Keratinocyte (primary cell): ENCODE data around the gene DST. TPM values are rescaled to one million over a fixed set of nuclear protein-coding genes. Genes with fewer than 3 reads are reported as not detected.

Experiments
- DNase-seq: peaks from one replicate; pipeline ENCODE4 v3.0.0-alpha.2; 2011; ENCODE audit warnings: low read depth, missing footprints, low spot score
- FAIRE-seq: peaks from 2 replicates; lab custom pipeline; 2011; peaks lifted over from hg19 to GRCh38; lab: Jason Lieb, UNC
- H2AFZ ChIP-seq: 2 replicates; pipeline ENCODE4 v1.6.0; 2012; ENCODE audit warnings: low read length, control low read depth, inconsistent platforms; ENCODE audit not compliant: control insufficient read depth
- H3K27ac ChIP-seq: 2 replicates; pipeline ENCODE4 v1.5.1; 2011; ENCODE audit warnings: low read length; ENCODE audit not compliant: control insufficient read depth, insufficient read depth
- H3K27me3 ChIP-seq: 3 replicates; pipeline ENCODE4 v1.6.0; 2011; ENCODE audit warnings: low read length; ENCODE audit not compliant: control insufficient read depth, insufficient read depth; ENCODE audit errors: extremely low read depth
- H3K36me3 ChIP-seq, 2 experiments: 2 replicates in 1 of 2; 3 replicates in 1 of 2; pipeline ENCODE4 v1.5.1; 2011; ENCODE audit warnings: low read length in 2 of 2, mild to moderate bottlenecking in 1 of 2; ENCODE audit not compliant: control insufficient read depth in 2 of 2, insufficient read depth in 2 of 2; ENCODE audit errors: extremely low read depth in 1 of 2
- H3K4me1 ChIP-seq: 3 replicates; pipeline ENCODE4 v1.5.1; 2011; ENCODE audit warnings: low read length; ENCODE audit not compliant: control insufficient read depth, insufficient read depth; ENCODE audit errors: extremely low read depth
- H3K4me2 ChIP-seq: 3 replicates; pipeline ENCODE4 v1.6.0; 2011; ENCODE audit warnings: low read depth, low read length; ENCODE audit not compliant: control insufficient read depth, insufficient read depth; ENCODE audit errors: extremely low read depth
- H3K4me3 ChIP-seq, 3 experiments: fragments of 200-600 bp in 1 of 3; sonication (generic) in 1 of 3; 2 replicates in 2 of 3; 3 replicates in 1 of 3; pipeline ENCODE4 v1.5.1; 2011 to 2016; ENCODE audit warnings: low read length in 3 of 3, mild to moderate bottlenecking in 3 of 3, control low read depth in 2 of 3, inconsistent platforms in 1 of 3, low read depth in 1 of 3, mixed read lengths in 1 of 3, mixed run types in 1 of 3, moderate library complexity in 1 of 3; ENCODE audit not compliant: control insufficient read depth in 2 of 3, insufficient read depth in 2 of 3; ENCODE audit errors: extremely low read depth in 1 of 3
- H3K79me2 ChIP-seq: 2 replicates; pipeline ENCODE4 v1.6.0; 2012; ENCODE audit warnings: low read length; ENCODE audit not compliant: control insufficient read depth, insufficient read depth
- H3K9ac ChIP-seq: 3 replicates; pipeline ENCODE4 v1.6.0; 2011; ENCODE audit warnings: low read length; ENCODE audit not compliant: control insufficient read depth, insufficient read depth; ENCODE audit errors: extremely low read depth
- H3K9me1 ChIP-seq: 3 replicates; pipeline ENCODE4 v1.6.0; 2011; ENCODE audit warnings: low read length; ENCODE audit not compliant: control insufficient read depth, insufficient read depth; ENCODE audit errors: extremely low read depth
- H3K9me3 ChIP-seq: 2 replicates; pipeline ENCODE4 v1.5.1; 2012; ENCODE audit warnings: low read depth, low read length; ENCODE audit not compliant: control insufficient read depth
- H4K20me1 ChIP-seq: 3 replicates; pipeline ENCODE4 v1.6.0; 2011; ENCODE audit warnings: low read length; ENCODE audit not compliant: control insufficient read depth, insufficient read depth; ENCODE audit errors: extremely low read depth
- CTCF ChIP-seq, 3 experiments: IDR thresholded peaks in 1 of 3; conservative IDR thresholded peaks in 1 of 3; optimal IDR thresholded peaks in 1 of 3; 2 replicates in 2 of 3; 3 replicates in 1 of 3; pipeline versions ENCODE3 to v1.5.1; 2011; ENCODE audit warnings: low read length in 3 of 3, mild to moderate bottlenecking in 3 of 3, moderate library complexity in 2 of 3, control low read depth in 1 of 3, inconsistent platforms in 1 of 3; ENCODE audit not compliant: insufficient read depth in 2 of 3; ENCODE audit errors: extremely low read depth in 1 of 3
- EZH2 ChIP-seq: IDR thresholded peaks from one replicate; pipeline ENCODE4 v1.6.1; 2012; ENCODE audit warnings: inconsistent platforms, mild to moderate bottlenecking, low read length, moderate library complexity
- dilution Hi-C: fragments of 300-500 bp; cut with MboI; formaldehyde crosslinking; loops from one replicate; pipeline ENCODE4 v1.7.0; 2020; ENCODE audit warnings: low sequenced_read_pairs; ENCODE audit not compliant: extremely low pct_ligation_motif_present
- polyA plus RNA-seq, 5 experiments: library from polyadenylated mRNA; depleted of rRNA in 3 of 5; stranded (reverse) in 3 of 5; stranded (forward) in 1 of 5; unstranded in 1 of 5; fragments of >200 nt; gene quantifications; 1 replicate in 1 of 5; 2 replicates in 3 of 5; 3 replicates in 1 of 5; pipeline versions ENCODE4 v1.2.1 to v1.2.3, GENCODE V29; 2011 to 2012; ENCODE audit warnings: missing spikeins in 2 of 5, low read depth in 1 of 5, low replicate concordance in 1 of 5

The DST gene
- polyA plus RNA-seq, 1 donor (not counting 4 experiments of a cell fraction or from before 2014, with no cell fraction given): 455 TPM

- Histone ChIP-seq H3K4me2 (no peak overlapping the region), H3K27ac (no peak overlapping the region), H3K9me3 (no peaks in the 10 kb centered on the region), H3K27me3 (no peaks in the 10 kb centered on the region), H3K36me3 (no peaks in the 10 kb centered on the region), H2AFZ (no peak overlapping the region), H3K4me3 (no peak overlapping the region), H3K9ac (no peak overlapping the region), H3K9me1 (no peaks in the 10 kb centered on the region), H4K20me1 (no peaks in the 10 kb centered on the region), H3K4me1 (peaks cover 24% of the 10 kb centered on the region), H3K79me2 (no peaks in the 10 kb centered on the region)
- FAIRE-seq (no peak), DNase-seq (no peak)
- dilution Hi-C loops: no loop called here
- TF ChIP-seq CTCF (optimal IDR thresholded peaks at IDR 0.05 in 1 of 3, IDR thresholded peaks at IDR 0.05 in 1 of 3, conservative IDR thresholded peaks at IDR 0.05 in 1 of 3; ENCODE audit: extremely low read depth in 1 of 3, insufficient read depth in 2 of 3, low read length in 3 of 3): no peak
- no peak for TF ChIP-seq EZH2
These were observed 45.8 kb upstream of the DST start for GRCh38 chr6:56688521-56688920.

GRCh38 chr6:56687551-56687950, 44.9 kb upstream of the DST start:
- no peak overlapping the region for H2AFZ ChIP-seq
- no peaks in the 10 kb centered on the region for H3K36me3 ChIP-seq
- no peaks in the 10 kb centered on the region for H3K9me1 ChIP-seq
- no peak overlapping the region for H3K4me3 ChIP-seq
- H4K20me1 ChIP-seq: no peaks in the 10 kb centered on the region
- H3K9ac ChIP-seq: no peak overlapping the region
- dilution Hi-C loops: no loop called here
- H3K4me2 ChIP-seq: no peak overlapping the region
- no peak for DNase-seq
- H3K9me3 ChIP-seq: no peaks in the 10 kb centered on the region
- no peaks in the 10 kb centered on the region for H3K79me2 ChIP-seq
- H3K27ac ChIP-seq: no peak overlapping the region
- H3K4me1 ChIP-seq: peaks cover 25% of the 10 kb centered on the region
- no peaks in the 10 kb centered on the region for H3K27me3 ChIP-seq
- no peak for FAIRE-seq
- TF ChIP-seq CTCF (optimal IDR thresholded peaks at IDR 0.05 in 1 of 3, IDR thresholded peaks at IDR 0.05 in 1 of 3, conservative IDR thresholded peaks at IDR 0.05 in 1 of 3; ENCODE audit: extremely low read depth in 1 of 3, insufficient read depth in 2 of 3, low read length in 3 of 3): no peak
- TF ChIP-seq EZH2: no peak
